NOMO-1 (cell line): ENCODE data around the gene NECTIN1.

Source experiments
- DNase-seq, 2 experiments: peaks; one replicate each; lab custom pipeline; 2025; ENCODE audit not compliant: unreplicated experiment in 2 of 2; lab: John Stamatoyannopoulos, UW

The NECTIN1 gene

DNA sequence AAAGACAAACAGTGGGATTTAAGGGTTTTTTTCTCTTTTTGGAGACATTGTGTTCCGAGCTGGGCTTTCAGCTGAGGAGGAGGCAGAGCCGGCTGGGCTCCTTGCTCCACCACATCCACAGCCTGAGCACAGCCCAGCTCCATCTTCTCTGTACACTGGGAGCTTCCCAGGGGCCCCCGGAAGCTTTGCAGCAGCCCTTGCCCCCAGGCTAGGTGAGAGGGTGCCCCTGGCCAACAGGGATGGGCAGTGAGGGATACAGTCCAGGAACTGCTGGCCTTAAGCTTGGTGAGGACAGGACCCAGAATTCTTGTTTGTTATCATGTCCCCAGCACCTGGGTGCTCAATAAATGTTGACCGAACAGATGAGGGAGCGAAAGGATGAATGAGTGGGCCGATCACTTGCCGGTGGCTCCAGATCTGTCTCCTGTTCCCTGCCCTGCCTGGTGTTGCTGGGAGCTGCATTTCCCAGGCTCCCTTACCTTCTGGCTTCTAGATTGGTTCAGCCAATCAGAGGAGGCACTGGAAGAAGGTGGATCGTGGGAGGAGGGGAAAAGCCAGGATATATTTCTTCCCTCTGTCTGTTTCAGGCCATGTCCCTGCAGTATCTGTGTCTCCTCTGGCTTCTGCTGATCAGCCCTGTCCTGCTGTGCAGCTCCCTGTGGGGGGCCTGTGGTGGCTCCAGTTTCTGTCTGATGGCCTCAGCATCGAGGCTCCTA lies 26.5 kb upstream of the NECTIN1 start:
- no peak for DNase-seq

GRCh38 chr11:119754656-119755355 lies 25.8 kb upstream of the NECTIN1 start:
- DNase-seq, result no peak

DNA sequence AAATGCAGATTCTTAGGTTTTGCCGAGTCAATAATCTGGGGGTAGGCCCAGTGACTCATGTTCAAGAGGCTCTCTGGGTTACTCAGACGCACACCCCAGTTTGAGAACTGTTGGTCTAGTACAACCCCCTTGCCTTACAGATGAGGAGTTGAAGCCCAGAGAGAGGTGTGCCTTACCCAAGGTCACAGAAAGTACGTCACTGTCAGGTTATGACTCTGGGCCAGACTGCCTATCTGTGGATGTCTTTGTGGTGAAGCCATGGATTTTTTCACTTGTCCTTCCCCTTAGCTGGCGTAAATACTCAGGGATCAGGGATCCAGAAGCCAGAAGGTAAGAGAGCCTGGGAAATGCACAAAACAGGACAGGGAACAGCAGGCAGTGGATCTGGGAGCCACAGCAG lies 25.2 kb upstream of the NECTIN1 start:
- DNase-seq, result no peak

DNA sequence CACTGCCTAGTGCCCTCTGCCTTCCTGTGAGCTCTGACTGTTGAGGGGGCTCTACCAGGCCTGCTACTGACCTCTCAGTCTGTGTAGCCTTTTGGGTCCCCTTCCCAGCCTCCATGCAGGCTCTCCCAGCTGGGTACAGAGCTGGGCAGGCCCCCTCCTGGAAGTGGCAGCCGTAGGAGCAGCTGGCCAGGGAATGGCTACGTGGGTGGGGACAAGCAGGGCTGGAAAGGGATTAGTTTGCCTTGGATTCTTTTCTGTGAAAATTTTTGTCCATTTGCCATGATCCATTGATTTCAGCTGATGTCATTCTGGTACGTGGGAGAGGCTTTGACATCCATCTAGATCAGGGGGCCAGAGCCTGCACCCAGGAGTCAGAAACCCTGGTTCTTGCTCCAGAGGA lies 23.9 kb upstream of the NECTIN1 start:
- no peak for DNase-seq

DNA sequence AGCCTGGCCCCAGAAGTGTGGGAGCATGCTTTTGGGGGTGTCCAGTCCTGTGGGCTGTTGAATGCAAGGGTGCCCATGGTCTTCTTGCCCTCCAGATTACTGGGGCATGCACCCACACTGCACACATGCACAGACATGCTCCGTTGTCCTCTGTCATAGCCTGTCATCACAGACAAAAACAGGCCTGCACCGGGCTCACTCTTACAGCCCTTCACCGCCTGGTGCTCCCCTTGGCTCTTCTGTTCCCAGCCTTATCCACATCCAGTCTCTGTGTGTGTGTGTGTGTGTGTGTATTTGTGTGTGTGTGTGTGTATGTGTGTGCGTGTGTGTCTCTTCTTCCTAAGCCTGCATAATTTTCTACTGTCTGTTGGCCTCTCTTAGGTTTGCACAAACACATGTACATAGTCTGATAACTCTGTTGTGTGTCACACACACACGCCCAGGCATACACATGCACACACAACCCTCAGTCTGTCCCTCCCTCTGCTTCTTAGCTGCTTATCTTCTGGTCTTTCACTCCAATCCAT lies 23.4 kb upstream of the NECTIN1 start:
- DNase-seq, result no peak

GRCh38 chr11:119750056-119750455 lies 21.1 kb upstream of the NECTIN1 start:
- no peak for DNase-seq

DNA sequence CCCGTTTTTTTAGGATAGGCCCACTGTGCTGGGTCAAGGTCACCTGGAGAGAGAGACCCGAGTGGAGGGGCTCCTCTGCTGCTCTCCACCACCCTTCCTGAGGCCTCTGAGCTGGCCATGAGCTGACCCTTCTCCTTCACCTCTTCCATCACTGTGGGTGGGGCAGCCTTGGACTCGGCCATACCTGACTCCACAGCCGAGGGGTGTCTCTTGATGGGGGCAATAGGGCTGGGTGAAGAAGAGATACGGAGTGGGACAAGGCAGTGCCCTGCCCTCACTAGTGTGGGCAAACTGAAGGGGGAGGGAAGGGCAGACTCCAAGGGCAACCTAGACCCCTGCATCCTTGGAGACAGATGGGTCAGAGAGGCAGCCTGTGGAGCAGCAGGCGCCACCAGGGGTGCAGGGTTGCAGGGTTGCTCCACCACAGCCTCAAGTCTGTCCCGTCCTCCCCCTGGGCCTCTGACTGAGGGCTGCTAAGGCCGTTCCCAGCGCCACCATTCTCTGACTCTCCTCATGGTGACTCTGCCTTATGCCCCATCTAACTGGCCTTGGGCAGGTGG lies 20.1 kb upstream of the NECTIN1 start:
- no peak for DNase-seq

DNA sequence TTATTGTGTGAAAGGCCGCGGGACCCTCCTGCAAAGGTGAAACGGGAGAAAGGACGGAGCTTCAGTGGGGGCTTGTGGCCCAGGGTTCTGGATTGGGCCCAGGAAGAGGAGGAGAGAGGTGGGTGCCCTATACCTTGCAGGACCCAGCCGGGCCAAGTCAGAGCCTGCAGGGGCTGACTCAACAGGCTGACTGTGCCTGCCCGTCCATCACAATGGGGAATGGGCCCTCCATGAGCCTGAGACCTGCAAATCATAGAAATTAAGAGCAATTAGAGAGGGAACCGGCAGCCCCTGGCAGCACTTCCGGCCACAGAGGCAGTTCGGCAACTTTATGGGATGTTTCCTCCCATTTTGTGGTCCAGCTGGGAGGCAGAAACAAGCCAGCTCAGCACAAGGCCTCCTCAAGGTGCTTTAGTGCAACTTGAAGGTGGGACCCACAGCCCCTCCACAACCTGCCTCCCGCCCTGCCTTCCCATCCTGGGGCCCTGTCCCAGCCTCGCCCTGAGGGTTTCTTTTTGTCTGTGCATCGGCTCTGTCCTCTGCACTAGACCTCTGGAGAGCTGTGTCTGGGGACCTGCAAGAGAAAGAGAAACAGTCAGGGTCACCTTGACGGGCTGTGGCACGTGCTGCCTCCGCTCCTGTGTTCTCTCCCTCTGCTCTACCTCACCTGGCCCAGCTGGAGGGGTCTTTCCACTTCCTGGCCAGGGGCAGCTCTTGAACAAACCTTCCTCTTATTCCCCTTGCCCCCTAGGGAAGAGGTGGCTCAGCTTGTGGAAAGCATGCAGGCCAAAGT lies 19.1 kb upstream of the NECTIN1 start:
- DNase-seq, result peak; percentile 29 to 46

GRCh38 chr11:119745776-119746535 lies 17.0 kb upstream of the NECTIN1 start:
- no peak for DNase-seq

DNA sequence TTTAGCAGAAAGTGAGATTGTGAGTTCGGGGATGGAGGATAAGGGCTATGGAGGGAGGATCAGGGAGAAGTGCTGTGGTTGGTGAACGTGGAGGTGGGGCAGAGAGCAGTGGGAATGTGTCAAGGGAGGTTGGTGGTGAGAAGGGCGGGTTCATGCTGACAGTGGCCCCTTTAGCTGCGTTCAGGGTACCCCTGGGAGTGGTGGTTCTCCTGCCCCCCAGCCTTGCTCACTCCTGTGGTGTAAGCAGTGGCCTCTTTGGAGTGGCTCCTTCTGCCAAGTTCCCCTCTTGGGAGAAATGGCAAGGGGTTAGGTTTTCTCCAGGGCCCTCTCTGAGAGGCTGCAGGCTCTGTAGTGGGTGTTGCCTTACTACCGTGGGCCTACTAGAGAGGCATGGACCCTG lies 16.1 kb upstream of the NECTIN1 start:
- no peak for DNase-seq

DNA sequence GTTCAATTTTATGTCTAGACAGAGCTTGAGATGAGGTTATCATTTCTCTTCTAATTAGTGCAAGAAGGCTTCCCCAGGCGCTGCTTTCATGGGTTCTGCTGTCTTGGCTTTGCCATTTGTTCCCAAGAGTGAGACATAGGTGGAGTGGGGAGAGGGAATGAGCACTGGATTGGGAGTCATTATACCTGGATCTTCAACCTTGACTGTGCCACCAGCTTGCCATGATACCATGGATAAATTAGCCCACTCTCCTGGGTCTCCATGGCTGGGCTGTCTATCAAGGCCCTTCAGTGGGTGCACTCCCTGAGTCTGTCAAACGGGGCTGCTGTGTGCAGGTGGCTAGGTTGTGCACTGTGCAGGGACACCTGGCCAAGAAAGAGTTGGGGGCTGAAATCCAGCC lies 15.6 kb upstream of the NECTIN1 start:
- DNase-seq, result no peak

DNA sequence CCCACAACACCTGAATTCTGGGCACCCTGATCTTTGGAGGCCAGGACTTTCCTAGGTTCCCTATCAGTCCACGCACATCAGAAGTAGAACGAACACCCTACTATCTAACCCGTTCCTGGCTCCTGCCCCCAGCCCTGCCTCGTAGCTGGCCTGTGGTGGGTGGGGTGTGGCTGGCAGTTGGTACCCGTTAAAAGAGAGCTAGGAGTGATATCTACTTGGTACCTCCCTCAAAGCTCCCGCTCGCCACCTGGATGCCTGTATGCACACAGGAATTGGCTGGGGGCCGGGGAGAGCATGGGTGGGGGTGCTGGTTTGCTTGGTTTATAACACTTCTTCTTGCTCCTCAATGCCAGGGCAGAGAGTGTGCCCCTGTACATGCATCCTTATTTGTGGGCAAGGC lies 14.0 kb upstream of the NECTIN1 start:
- DNase-seq, result no peak

DNA sequence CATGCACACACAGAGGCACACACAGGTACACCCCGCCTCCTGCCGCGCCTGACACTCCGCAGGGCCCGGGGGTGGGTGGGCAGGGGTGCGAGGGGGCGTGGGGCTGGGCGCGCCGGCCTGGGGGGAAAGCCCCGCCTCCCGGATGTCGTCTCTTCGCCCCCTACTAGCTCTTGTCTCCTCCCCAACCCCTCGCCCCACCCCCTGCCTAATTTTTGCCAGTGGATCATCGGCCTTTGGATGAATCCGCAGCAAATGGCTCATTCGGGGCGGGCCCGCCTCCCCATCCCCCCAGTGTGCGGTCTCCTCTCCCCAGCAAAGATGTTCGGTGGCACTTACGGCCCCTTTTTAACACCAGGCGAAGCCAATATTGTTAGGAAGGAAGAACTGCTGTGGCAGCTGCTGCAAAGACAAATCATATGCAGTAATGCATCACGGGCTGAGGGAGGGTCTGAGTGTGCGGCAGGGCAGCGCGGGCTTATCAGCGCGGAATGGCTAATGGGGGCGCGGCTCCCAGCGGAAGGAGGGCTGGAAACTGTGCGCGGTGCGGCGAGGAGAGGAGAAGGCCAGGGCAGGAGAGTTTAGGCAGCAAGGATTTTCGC lies 13.4 kb upstream of the NECTIN1 start:
- DNase-seq, result no peak

DNA sequence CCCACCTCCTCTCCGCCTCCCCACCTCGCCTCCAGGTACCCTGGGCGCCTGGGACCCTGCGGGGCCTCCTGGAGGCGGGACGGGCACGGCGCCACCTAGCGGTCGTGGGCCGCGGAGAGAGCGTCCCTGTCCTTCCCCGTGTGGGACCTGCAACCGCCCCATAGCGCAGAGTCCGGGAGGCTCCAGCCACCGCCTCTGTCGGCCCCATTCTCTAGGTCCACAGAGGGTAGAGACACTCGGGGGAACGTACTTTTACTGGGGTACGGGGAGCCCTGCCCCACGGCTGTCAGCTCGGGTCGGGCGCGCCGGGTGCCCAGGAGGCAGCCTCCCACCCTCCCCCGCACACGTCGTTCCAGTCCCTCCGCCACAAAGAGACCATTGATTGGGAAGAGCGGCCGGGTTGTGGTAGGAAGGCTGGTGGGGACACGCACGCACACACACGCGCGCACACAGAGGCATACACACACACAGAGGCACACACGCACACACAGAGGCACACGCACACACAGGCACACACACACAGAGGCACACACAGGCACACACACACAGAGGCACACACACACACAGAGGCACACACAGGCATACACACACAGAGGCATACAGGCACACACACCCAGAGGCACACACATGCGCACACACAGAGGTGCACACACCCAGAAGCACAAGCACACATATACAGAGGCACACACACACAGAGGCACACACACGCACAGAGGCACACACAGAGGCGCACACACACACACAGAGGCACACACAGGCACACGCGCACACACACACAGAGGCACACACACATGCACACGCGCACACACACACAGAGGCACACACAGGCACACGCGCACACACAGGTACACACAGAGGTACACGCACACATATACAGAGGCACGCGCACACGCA lies 12.6 kb upstream of the NECTIN1 start:
- DNase-seq, result peak in 1 of 2 experiments; percentile 22

GRCh38 chr11:119739975-119740374 lies 11.0 kb upstream of the NECTIN1 start:
- no peak for DNase-seq

DNA sequence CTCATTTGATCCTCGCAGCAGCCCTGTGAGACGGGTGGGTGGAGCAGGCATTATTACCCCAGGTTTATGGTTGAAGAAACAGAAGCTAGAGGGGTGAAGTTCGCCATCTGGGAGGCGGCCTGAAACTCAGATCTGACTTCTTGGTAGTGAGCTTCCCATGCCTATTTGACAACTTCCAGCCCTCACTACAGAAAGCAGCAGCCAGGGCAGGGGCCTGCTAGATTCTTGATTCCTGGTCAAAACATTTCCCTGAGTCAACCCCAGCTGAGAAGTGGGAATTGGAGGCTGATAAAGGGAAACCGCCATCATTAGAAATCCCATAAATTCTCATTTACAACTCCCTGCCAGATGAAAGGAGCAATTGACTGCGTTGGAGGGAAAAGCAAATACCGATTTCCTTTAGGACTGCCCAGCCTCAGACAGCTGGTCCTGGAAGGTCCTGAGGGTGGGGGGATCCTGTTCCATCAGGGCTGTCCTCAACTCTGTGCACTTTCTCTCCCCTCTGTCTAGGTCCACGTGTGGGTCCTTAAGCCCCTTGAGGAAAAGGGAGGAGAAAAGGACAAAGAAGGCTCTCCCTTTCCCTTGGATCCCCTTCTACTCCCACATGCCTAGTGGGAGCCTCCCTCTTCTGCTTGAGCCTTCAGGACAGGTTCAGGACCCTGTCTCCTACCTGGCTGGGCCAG lies 10.2 kb upstream of the NECTIN1 start:
- DNase-seq, result no peak

GRCh38 chr11:119738059-119738439 lies 9.0 kb upstream of the NECTIN1 start:
- no peak for DNase-seq

DNA sequence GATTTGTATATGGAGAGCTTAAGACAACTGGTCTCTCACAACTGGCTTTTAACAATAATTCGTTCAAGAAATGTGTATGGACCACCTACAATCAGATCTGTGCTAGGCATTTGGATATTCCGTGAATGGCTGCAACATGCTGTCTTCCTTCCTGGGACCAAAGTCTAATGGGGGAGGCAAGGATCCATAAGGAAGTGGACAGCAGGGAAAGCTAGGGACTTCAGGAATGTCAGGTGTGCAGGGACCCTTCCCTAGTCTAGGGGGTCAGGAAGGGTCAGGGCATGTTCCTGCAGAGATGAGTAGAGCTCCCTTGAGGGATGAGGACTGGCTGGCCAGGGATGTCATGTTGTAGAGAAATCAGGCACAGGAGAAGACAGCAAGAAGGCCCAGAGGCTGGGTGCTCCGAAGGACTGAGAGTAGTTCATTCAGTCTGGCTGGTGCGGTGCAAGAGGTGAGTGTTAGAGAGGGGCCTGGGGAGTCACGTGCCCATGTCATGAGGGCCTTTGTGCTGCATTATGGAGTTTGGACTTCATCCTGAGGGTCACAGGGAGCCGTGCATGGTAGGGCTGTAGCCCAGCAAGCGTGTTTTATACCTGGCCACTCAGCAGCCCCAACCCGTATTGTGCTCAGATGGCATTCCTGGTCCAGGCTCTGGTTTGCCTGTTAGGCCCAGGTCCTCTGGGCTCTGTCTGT lies 8.5 kb upstream of the NECTIN1 start:
- no peak for DNase-seq
